ENCODE data around the gene XIST.
A peak's percentile ranks its signal among the peaks of the same experiment; 100 is the strongest.
"Not testable (repeated sequence)": the region's sequence is repeated elsewhere in the genome, so short reads cannot be mapped to it uniquely, and the experiment has no call there.

The XIST gene

DNA sequence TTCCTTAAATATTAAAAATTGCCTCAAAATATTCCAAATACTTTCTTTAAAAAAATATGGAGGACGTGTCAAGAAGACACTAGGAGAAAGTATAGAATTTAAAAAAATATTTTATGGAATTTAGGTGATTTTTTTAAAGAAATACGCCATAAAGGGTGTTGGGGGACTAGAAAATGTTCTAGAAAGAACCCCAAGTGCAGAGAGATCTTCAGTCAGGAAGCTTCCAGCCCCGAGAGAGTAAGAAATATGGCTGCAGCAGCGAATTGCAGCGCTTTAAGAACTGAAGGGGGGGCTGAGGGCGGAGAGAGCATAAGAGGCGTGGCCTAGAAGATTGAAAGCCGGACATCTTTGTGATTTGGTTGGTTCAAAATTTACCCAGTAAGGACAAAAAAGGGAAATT, at the start of gene XIST:
TSS of gene XIST (minus strand) at position 248 of the 400 bp plus-strand sequence.
- DNase-seq (ENCODE audit: low spot score), result no peak
- FAIRE-seq, result no peak

DNA sequence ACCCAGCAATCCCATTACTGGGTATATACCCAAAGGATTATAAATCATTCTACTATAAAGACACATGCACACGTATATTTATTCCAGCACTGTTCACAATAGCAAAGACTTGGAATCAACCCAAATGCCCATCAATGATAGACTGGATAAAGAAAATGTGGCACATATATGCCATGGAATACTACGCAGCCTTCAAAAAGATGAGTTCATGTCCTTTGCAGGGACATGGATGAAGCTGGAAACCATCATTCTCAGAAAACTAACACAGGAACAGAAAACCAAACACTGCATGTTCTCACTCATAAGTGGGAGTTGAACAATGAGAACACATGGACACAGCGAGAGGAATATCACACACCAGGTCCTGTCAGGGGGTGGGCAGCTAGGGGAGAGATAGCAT, 45.8 kb upstream of the XIST start:
- not testable (repeated sequence) for DNase-seq (ENCODE audit: low spot score); FAIRE-seq

DNA sequence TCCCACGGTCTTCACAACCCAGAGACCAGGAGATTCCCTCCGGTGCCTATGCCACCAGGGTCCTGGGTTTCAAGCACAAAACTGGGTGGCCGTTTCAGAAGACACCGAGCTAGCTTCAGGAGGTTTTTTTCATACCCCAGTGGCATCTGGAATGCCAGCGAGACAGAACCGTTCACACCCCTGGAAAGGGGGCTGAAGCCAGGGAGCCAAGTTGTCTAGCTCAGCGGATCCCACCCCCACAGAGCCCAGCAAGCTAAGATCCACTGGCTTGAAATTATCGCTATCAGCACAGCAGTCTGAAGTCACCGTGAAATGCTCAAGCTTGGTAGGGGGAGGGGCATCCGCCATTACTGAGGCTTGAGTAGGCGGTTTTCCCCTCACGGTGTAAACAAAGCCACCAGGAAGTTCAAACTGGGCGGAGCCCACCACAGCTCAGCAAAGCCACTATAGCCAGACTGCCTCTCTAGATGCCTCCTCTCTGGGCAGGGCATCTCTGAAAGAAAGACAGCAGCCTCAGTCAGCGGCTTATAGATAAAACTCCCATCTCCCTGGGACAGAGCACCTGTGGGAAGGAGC, 40.1 kb upstream of the XIST start:
- not testable (repeated sequence) for FAIRE-seq; DNase-seq (ENCODE audit: low spot score)

DNA sequence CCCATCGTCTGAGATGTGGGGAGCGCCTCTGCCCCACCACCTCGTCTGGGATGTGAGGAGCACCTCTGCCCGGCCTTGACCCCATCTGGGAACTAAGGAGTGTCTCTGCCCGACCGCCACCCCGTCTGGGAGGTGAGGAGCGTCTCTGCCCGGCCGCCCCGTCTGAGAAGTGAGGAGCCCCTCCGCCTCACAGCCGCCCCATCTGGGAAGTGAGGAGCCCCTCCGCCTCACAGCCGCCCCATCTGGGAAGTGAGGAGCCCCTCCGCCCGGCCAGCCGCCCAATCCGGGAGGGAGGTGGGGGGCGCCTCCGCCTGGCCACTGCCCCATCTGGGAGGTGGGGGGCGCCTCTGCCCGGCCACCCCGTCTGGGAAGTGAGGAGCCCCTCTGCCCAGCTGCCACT, 29.7 kb upstream of the XIST start:
- not testable (repeated sequence) for DNase-seq (ENCODE audit: low spot score); FAIRE-seq

DNA sequence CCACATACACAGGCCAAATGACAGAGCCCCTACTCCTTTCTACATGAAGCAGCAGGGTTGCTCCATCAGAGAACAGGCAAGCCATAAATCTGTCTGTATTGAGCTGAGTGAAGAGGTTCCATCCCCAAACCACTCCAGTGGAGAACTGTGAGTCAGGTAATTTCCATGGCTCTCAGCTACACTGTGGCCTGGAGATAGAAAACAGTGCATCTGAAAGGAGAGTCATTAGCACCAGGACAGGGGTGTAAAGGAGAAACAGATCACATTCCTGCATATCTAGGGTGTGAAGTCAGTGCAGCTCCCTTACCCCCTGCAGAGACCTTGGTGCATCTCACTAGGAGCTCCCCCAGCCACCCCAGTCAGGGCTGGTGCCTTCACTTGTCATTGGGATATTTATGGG, 25.2 kb upstream of the XIST start:
- no peak for FAIRE-seq

DNA sequence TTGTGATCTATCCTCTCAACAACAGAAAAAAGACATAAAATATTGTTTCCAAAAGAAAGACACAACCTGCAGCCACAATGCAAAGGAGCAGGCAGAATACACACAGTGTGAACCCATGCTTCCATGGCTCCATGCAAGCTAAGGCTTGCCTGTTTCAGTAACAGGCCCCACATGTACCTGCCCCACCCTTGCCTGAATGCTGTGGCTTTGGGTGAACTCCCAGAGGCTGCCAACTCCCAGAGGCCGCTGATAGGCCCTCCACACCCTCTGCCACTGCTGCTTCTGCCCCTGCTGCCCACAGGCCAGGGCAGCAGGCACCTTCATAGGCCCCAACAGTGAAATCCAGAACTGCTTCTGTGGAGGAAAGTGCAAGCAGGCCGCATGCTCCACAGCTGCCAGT, 24.4 kb upstream of the XIST start:
- FAIRE-seq, result no peak

More for the DNA sequence above, 25.2 kb upstream of the XIST start:
- DNase-seq (ENCODE audit: low spot score), result no peak

DNA sequence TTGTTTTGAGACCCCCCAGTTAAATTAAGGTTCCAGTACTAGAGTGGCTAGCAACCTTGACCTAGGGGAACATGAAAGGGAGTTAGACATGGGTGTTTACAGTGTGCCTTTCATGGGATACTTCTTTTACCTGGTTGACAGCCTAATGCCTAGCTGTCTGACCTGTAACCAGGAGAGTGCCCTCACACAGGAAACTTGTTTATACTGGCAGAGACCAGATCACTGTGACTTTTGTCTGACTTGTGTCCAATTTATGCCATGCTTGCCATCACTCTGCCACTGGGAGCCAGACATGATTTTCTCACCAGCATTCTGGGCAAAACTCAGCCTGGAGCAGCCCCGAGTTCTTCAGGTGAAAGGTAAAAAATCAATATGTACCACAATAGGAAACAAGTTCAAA, 16.4 kb upstream of the XIST start:
- FAIRE-seq (no peak), DNase-seq (ENCODE audit: low spot score) (no peak)

More for the DNA sequence above, 24.4 kb upstream of the XIST start:
- no peak for DNase-seq (ENCODE audit: low spot score)

DNA sequence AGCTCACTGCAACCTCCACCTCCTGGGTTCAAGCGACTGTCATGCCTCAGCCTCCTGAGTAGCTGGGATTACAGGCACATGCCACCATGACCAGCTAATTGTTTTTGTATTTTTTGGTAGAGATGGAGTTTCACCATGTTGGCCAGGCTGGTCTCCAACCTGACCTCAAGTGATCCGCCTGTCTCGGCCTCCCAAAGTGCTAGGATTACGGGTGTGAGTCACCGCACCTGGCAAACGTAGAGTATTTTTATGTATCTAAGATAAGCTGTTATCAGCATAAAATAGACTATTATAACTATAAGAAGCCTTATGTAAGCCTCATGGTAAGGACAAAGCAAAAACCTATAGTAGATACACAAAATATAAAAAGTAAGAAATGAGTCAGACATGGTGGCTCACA, 14.6 kb upstream of the XIST start:
- FAIRE-seq (no peak), DNase-seq (ENCODE audit: low spot score) (no peak)

DNA sequence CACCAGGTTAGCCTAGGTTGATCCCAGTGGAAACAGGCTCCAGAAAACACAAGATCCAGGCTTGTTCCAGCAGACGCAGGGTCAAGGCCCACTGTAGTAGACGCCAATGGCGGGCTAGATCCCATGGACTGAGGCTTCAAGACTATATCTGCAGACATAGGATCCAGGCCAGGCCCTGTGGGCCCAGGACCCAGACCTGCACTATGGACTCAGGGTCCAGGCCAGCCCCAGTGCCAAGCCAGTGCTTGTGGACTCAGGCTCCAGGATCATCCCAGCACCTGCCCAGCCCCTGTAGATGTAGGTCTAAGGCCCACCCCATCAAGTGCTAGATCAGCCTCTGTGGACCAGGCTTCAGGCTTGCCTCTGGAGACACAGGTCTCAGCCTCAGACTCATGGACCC, 11.3 kb upstream of the XIST start:
- DNase-seq (ENCODE audit: low spot score) (no peak), FAIRE-seq (no peak)

DNA sequence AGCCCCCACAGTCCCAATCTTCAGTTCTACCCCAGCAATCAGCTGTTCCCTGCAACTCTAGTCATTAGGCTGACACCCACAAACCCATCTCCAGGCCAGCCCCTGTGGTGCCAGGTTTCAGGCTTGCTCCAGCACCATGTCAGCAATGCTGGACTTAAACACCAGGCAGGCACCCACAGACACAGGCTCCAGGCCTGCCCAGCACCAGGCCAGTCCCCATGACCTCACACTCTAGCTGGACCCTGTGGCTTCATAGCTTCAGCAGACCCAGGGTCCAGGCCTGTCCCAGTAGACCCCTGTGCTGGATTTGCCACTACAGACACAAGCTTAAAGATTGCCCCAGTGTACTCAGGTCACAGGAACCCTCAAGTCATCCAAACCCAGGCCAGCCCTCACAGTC, 10.8 kb upstream of the XIST start:
- DNase-seq (ENCODE audit: low spot score) (no peak), FAIRE-seq (no peak)

DNA sequence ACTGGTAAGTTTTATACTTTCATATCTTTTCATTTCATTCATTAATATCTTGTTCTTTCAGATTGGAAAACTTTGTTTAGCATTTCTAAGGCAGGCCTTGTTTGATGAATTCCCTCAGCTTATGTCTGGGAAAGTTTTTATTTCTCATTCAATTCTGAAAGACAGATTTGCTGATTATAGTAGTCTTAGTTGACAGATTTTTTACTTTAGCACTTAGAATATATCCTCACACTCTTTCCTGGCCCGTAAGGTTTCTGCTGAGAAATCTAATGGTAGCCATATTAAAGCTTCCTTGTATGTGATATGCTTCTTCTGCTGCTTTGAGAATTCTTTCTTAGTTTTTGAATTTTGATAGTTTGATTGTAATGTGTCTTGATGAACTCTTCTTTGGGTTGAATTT, 7.1 kb upstream of the XIST start:
- DNase-seq (ENCODE audit: low spot score), result no peak
- FAIRE-seq, result no peak

DNA sequence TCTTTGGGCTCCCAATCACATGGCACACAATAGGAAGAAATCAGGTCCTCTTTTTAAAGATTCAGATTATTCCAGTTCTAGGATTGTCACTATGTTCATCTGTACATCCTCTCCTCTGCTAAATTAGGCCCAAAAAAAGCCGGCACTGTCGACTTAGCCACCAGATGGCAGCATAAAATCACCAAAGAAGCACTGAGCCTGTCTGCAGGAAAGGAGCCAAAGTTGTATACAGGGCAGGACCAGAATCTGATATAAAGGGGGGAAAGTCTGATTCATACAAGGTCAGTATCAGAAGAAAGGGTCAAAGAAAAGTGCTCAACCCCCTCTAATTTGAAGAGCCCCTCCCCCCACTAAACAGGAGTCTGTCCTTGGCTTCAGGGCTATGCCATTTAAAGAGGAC, 3.0 kb upstream of the XIST start:
- peak; percentile 30 for DNase-seq (ENCODE audit: low spot score)
- FAIRE-seq, result no peak

DNA sequence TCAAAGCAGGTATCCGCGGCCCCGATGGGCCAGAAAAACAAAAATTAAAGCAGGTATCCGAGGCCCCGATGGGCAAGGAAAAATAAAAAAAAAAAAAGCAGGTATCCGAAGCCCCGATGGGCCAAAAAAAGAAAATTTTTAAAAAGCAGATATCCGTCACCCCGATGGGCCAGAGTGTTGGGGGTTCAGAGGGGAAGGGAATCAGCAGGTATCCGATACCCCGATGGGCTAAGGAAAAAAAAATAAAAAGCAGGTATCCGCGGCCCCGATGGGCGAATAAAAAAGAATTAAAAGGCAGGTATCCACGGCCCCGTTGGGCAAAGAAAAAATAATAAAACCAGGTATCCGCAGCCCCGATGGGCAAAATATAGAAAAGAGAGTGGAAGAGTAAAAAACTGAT, 492 bp downstream of the XIST start:
- no peak for DNase-seq (ENCODE audit: low spot score)
- FAIRE-seq, result no peak

DNA sequence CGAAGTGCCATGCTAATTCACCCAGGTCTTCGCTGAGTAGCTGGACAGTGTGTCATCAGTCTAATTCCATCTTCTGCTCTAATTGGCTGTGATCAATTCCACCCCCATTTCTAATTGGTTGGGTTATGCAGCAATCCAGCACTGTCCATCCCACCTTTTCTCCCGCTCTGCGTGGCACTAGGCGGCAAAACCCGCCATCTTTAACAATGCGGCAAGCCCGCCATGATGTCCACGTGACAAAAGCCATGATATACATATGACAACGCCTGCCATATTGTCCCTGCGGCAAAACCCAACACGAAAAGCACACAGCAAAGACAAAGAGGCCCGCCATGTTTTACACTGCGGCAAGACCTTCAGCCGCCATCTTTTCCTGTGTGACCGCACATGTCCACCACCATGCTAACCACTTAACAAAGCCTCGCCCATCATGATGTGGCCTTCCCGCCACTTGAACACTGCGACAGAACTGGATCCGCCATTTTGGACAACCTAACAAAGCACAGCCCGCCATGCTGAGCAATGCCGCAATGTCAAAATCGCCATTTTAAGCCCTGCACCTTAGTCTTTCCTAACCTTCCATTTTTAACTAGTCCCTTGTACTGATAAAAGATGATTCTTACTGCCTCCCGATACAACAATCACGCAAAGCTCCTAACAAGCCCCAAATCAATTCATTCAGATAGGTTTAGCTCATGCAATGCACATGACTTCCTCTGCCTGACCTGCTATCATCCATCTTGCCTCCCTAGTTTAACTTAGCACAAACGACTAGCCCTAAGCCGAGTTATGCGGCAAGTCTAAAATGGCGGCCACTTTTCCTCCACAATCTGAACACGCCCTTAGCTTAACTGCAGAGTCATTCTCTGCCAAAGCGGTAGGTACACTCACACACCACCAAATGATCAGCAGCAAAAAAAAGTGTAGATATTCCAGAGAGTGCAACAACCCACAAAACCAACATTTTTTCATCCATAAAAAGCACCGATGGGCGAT, 1.2 kb downstream of the XIST start:
- DNase-seq (ENCODE audit: low spot score), result no peak
- no peak for FAIRE-seq

DNA sequence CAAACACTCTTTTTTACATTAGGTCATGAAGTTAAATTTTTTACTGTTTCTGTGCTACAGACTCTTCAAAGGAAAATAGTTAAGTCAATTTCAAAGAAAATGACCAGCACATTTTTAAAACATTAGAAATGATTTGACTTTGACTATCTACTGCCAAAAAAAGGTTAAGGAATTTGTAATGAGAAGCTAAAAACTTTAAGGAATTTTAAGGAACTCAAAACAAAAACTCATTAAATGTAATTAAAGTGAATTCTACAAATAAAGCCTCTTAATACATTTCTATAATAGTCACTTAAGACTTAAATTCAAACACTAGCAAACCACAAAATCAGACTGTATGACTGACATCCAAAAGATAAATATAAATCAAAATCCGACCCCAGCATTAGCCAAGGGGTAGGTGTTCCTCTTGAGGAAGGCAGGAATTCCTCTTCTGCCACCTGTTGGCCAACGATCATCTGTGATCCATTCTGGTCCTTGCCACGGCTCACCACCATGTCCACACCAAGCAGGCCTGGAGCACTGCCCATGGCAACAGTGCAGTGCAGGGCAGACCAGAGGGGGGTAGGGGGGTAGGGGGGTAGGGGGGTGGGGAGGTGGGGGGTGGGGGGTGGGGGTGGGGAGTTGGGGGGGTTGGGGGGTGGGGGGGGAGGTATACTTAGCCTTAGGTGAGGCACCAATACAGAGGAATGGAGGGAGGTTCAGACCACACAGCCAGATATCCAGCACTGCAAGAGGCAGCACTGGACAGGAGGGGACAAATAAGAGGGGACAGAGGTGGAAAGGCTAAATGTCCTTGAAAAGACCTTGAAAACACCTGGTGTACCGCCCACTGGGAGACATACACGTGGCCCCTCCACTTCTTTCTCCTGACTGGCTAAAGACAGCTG, 2.1 kb downstream of the XIST start:
- no peak for FAIRE-seq
- DNase-seq (ENCODE audit: low spot score), result peak; percentile 20

DNA sequence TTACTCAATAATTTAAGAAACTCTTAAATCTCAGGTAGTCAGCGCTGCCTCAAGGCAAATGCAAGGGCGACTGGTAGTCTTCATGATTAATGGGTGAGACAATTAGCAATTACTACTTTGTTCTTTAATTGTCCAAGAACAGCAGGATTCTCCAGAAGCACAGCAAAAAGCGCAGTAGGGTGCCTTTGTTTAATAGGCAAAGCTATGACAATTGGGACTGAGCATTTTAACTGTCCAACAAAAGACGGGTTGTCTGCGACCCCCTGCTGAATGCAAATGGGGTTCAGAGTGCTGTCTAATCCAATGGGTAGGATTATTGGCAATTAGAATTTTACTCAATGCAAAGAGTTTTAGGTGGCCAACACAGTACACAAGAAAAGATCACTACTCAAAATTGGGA, 3.4 kb downstream of the XIST start:
- no peak for DNase-seq (ENCODE audit: low spot score)
- FAIRE-seq, result no peak

DNA sequence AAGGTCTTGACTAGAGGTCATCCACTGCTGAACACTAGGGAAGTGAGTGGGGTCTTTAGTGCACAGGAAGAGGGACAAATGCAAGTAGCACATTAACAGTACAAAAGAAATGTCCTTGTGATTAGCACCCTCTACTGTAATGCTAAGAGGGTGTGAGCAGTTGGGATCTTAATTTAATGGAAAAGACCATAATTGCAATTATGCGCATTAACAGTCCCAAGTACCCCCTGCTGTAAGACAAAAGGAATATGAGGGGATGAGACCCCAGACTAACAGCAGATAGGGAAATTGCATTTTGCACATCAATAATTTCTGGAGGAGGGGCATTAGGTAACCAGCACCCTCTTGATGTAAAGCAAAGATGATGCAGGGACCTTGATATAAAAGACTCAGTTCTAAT, 4.5 kb downstream of the XIST start:
- FAIRE-seq, result no peak

DNA sequence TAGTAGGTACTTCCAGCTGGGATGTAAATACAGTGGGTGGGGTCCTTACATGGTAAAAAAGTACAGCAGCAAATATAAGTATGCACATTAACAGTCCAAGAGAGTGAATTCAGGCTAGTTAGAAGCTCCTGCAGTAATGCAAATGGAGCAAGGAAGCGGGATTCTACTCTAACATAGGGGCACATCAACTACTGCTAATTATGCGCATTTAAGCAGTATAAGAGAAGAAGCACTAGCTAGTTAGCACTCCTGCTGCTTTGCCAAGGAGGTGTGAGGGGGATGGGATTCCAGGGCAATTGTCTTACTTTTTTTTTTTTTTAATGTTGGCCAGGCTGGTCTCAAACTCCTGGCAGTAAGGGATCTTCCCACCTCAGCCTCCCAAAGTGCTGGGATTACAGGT, 5.4 kb downstream of the XIST start:
- FAIRE-seq (no peak), DNase-seq (ENCODE audit: low spot score) (no peak)

More for the DNA sequence above, 4.5 kb downstream of the XIST start:
- DNase-seq (ENCODE audit: low spot score), result no peak

DNA sequence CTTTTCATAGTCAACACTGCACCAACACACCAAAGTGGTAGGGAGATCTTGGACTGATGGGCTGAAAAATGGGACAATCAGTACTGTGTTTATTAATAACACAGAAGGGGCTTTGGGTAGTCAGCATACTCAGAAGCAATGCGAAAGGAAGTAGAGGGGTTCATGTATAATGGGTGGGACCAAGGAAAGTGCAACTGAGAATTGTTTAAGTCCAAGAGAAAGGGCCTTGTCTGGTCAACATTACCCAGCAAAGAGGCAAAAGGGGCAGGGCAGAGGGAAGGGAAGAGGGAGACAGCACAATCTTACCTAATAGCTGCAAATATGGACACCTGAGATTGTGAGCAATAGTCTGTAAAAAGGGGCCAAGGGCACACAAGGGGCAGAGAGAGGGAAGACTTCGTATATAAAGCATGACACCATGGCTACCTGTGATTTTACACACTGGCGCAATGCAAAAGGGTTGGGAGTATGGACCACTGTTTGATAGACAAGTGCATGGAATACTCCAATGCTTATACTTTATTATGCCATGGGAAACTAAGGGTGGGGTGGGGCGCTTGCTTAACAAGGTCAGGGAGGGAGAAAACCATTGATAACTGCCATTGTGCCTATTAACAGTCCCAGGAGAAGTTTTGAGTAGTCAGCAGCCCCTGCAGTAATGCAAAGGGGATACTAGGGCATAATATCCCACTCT, 9.8 kb downstream of the XIST start:
- DNase-seq (ENCODE audit: low spot score) (no peak), FAIRE-seq (no peak)

DNA sequence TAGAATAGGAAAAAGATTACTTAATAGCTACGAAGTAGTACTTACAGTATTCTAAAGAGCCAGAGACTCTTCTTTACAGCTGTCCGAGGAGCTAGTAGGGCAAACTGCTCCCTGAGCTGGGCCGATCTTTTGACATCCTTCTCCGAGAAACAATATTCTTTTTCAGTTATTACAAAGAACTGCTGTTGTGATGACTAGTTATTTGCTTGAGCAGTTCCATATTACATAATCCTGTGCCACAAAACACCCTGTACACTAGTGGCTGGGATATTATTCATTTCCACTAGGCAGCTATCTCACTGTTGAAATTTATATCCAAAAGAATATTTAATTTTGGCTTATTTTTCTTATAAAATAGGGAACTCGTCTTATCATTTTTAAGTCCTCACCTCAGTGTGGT, 11.2 kb downstream of the XIST start:
- FAIRE-seq, result no peak
- no peak for DNase-seq (ENCODE audit: low spot score)

Data from urothelium cell line (cell line).